Transverse colon (tissue), 3 donors: ENCODE data around the gene SYT1.

Experiments used
- CTCF ChIP-seq, 5 experiments: fragments of 200-600 bp in 3 of 5; fragments of 450-650 bp in 2 of 5; sonication (generic) in 3 of 5; IDR thresholded peaks; 1 replicate in 2 of 5; 2 replicates in 3 of 5; pipeline ENCODE4 v1.5.1; 2016 to 2017; ENCODE audit warnings: antibody characterized with exemption in 5 of 5, inconsistent platforms in 3 of 5, mild to moderate bottlenecking in 2 of 5, moderate library complexity in 1 of 5
- POLR2A ChIP-seq: fragments of 450-650 bp; IDR thresholded peaks from one replicate; pipeline ENCODE4 v1.6.1; 2016; ENCODE audit warnings: antibody characterized with exemption, mild to moderate bottlenecking, moderate library complexity

- no peak for TF ChIP-seq POLR2A
- no peak for TF ChIP-seq CTCF (IDR thresholded peaks at IDR 0.05)
Measured at GRCh38 chr12:78870539-78870938, 6.0 kb downstream of the SYT1 start.
